Epithelial cell of esophagus (primary cell): ENCODE data around the gene ALG1.

Source experiments
- DNase-seq: peaks from one replicate; pipeline ENCODE4 v3.0.0; 2010; ENCODE audit warnings: low read depth
- H3K4me3 ChIP-seq: 2 replicates; pipeline ENCODE4 v1.5.1; 2011; ENCODE audit warnings: mild to moderate bottlenecking, low read length, control low read depth
- TF ChIP-seq, protein P1 (sequence below): IDR thresholded peaks from 2 replicates; pipeline ENCODE4 v1.5.1; 2011; ENCODE audit warnings: low read depth, mild to moderate bottlenecking, low read length, control low read depth, inconsistent platforms; ENCODE audit not compliant: insufficient read depth; ENCODE audit errors: missing control alignments

ALG1 gene

GRCh38 chr16:5034167-5034523 is 37.5 kb upstream of the ALG1 start:
- DNase-seq, result no peak
- H3K4me3 ChIP-seq, result peak overlapping the region; percentile 65
- TF ChIP-seq, protein P1, sequence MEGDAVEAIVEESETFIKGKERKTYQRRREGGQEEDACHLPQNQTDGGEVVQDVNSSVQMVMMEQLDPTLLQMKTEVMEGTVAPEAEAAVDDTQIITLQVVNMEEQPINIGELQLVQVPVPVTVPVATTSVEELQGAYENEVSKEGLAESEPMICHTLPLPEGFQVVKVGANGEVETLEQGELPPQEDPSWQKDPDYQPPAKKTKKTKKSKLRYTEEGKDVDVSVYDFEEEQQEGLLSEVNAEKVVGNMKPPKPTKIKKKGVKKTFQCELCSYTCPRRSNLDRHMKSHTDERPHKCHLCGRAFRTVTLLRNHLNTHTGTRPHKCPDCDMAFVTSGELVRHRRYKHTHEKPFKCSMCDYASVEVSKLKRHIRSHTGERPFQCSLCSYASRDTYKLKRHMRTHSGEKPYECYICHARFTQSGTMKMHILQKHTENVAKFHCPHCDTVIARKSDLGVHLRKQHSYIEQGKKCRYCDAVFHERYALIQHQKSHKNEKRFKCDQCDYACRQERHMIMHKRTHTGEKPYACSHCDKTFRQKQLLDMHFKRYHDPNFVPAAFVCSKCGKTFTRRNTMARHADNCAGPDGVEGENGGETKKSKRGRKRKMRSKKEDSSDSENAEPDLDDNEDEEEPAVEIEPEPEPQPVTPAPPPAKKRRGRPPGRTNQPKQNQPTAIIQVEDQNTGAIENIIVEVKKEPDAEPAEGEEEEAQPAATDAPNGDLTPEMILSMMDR, result no peak

- H3K4me3 ChIP-seq, result no peak overlapping the region
- TF ChIP-seq, protein P1, result no peak
- no peak for DNase-seq
Measured at GRCh38 chr16:5035909-5036227, 35.8 kb upstream of the ALG1 start.

- TF ChIP-seq, protein P1, result no peak
- no peak for DNase-seq
- H3K4me3 ChIP-seq, result no peak overlapping the region
Measured at GRCh38 chr16:5036228-5037156, 35.2 kb upstream of the ALG1 start.

DNA sequence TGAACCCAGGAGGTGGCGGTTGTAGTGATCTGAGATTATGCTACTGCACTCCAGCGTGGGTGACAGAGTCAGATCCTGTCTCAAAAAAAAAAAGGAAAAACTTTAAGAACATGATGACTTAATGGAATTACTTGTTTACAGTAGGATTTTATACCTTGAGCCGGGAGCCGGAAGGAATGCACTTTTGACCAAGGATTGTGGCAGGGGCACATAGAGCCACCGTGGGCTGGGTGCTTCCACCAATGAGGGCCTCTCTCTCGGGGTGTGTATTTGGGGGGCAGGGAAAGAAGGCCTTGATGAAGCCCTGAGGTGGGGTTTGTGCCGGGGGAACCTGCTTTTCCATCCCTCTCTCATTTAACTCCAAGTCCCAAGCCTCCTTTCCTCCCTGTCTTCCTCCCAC is 31.2 kb upstream of the ALG1 start:
- DNase-seq, result no peak
- no peak overlapping the region for H3K4me3 ChIP-seq
- TF ChIP-seq, protein P1, result no peak

DNA sequence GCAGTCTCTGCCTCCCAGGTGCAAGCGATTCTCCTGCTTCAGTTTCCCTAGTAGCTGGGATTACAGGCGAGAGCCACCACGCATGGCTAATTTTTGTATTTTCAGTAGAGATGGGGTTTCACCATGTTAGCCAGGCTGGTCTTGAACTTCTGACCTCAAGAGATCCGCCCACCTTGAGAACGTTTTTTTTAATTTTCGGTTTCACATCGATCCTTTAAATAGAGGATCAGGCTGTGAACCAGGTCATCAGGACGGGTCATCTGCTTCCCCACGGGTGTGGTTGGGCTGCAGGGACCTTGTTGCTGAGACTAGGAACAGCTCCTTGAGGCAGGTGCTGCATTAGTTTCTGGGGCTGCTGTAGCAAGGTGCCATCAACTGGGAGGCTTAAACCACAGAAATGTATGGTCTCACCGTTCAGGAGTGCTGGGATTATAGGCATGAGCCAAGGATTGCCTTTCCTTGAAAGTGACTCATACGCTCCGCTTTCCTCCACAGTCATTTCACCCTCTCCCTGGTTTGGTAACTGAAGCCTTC is 30.0 kb upstream of the ALG1 start:
- H3K4me3 ChIP-seq, result no peak overlapping the region
- TF ChIP-seq, protein P1, result no peak
- peak; percentile 84 for DNase-seq

DNA sequence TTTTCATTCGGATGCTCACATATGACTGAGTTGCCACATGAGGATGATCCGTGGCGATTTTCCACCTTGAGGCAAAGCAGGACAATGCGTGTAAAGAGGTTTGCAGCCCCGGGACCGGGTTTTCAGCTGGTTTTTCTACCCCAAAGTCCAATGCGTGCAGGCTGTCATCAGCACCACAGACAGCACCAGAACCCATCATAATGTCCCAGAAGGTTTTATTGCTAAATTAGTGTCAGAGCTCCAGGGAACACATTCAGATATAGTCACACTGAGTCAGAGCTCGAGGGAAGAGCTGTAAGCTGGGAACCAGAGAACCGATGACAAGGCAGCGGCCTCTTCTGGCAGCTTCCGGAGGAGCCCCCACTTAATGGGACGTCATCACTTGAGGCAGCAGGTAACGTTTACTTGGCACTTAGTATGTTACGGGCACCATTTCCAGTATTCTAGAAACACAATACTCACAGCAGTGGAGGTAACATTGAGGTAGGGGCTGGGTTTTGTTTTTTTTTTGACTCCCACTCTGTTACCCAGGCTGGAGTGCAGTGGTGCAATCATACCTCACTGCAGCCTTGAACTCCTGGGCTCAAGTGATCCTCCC is 29.0 kb upstream of the ALG1 start:
- no peak overlapping the region for H3K4me3 ChIP-seq
- peak; percentile 62 for DNase-seq
- TF ChIP-seq, protein P1, result no peak
